VCaP (cell line): ENCODE data around the gene CAPN5.

Experiments
- H3K27ac ChIP-seq: fragments of 450-650 bp; 2 replicates; pipeline ENCODE4 v1.5.1; 2017
- TF ChIP-seq, protein P1 (sequence below): fragments of 450-650 bp; conservative IDR thresholded peaks from 2 replicates; pipeline ENCODE4 v1.5.1; 2017; ENCODE audit warnings: mild to moderate bottlenecking, moderate library complexity

Gene CAPN5

DNA sequence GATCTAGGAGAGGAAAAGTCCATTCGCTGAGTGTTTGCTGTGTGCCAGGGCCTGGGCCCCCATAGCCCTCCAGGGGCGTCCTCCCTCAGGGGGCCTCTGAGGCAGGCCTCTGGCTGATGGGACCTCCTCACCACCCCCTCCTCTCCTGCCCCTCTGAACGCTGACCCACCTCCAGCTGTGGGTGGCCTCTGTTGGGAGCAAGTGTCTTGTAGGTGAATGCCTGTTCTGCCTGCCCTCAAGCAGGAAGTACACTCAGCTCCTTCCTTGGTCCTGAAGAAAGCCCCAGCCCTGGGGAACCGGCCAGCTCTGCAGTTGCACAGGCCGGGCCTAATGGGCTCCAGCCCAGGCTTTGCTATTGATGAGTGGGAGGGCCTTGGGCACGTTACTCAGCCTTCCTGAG is 64.8 kb downstream of the CAPN5 start:
- no peak overlapping the region for H3K27ac ChIP-seq
- TF ChIP-seq, protein P1, sequence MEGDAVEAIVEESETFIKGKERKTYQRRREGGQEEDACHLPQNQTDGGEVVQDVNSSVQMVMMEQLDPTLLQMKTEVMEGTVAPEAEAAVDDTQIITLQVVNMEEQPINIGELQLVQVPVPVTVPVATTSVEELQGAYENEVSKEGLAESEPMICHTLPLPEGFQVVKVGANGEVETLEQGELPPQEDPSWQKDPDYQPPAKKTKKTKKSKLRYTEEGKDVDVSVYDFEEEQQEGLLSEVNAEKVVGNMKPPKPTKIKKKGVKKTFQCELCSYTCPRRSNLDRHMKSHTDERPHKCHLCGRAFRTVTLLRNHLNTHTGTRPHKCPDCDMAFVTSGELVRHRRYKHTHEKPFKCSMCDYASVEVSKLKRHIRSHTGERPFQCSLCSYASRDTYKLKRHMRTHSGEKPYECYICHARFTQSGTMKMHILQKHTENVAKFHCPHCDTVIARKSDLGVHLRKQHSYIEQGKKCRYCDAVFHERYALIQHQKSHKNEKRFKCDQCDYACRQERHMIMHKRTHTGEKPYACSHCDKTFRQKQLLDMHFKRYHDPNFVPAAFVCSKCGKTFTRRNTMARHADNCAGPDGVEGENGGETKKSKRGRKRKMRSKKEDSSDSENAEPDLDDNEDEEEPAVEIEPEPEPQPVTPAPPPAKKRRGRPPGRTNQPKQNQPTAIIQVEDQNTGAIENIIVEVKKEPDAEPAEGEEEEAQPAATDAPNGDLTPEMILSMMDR: no peak

DNA sequence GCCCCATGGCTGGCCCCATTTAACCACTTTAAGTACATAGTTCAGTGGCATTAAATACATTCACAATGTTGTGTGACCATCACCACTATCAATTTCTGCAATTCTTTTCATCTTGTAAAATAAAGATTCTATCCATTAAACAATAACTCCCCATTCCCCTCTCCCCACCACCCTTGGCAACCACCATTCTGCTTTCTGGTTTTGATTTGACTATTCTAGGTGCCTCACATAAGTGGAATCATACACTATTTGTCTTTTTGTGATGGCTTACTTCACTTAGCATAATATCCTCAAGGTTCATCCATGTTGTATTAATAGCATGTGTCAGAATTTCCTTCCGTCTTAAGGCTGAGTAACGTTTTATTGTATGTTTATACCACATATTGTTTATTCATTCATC is 68.3 kb downstream of the CAPN5 start:
- TF ChIP-seq, protein P1: no peak
- H3K27ac ChIP-seq: no peak overlapping the region

DNA sequence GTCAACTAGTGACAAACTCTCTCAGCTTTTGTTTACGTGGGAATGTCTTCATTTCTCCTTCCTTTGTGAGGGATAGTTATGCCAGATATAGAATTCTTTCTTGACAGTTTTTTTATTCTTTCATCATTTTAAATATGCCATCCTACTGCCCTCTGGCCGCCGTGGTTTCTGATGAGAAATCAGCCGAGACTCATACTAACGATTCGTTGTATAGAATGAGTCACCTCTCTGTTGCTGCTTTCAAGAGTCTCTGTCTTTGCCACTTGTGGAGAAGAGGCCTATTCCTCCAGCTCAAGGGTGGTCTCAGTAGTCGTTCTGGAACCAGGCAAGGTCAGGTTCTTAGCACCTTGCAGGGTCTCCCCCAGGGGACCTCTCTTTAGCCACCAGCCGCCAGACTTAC is 69.3 kb downstream of the CAPN5 start:
- TF ChIP-seq, protein P1: no peak
- no peak overlapping the region for H3K27ac ChIP-seq

DNA sequence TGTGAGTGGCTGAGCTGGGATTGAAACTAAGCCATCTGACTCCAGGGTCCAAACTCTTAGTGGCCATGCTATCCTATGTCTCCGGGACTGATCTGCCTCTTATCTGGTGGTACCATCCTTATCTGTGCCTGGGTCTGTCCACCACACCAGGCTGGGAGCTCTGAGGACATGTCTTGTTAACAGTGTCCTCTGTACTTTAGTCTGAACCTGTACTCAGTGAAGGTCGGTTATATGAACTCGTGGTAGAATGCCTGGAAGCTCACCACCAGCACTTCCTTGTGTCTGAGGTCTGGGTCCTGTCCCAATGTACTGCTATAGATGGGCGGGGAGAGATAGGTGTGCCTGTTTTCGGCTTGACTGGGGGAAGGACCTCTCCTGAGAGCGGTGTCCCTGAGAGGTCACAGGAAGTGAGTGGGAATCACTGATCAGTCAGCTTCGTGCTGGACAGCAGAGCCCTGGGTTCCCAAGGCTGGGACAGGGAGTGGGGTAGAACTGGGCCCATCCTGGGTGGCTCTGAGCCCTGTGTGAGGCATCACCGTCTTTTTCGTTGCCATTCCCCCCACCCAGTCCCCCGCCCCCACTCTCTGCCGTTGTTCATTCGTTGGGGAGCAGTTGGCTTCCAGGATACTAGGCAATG is 70.1 kb downstream of the CAPN5 start:
- TF ChIP-seq, protein P1: no peak
- H3K27ac ChIP-seq: no peak overlapping the region

DNA sequence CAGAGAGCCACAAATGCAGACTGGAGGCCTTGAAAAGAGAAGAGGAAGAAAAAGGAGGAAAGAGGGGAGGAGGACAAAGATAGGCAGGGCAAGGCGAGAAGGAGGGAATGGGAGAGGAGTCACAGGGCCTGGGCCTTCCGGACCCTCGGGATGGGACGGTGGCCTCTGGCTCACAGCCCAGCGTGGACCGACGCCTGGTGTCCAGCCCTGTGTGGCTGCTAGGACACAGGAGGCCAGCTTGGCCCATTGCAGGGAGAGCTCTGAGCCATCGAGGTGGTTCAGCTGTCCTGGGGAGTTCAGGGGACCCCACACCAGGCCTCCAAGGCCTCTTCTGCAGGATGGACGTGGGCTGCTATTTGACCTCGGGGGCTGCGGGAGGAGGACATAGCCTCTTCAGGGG is 70.7 kb downstream of the CAPN5 start:
- H3K27ac ChIP-seq: no peak overlapping the region

DNA sequence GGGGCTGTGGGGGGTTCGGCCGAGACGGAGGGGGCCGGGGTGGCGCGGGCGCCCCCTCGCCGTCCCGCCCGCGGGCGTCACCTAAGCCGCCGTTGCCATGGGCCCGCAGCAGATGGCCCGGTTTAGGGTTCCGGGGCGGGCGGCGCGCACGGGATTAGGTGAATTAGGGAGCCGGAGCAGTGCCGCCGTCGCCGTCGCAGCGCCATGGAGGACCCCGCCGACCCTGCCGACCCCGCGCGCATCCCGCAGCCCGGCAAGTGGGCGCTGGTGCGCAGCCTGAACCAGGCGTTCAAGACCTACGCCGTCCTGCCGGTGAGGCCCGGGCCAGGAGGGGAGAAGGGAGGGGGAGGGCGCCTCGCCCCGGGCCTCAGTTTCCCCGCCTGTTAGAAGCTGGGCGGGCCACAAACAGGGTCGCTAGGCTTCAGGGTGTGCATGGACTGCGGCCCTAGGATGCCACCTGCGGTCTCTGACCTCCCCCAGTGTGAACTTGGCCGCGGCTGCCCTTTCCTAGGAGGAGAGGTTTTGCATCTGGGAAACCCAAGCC is 71.4 kb downstream of the CAPN5 start:
- TF ChIP-seq, protein P1: no peak
- no peak overlapping the region for H3K27ac ChIP-seq

More for the DNA sequence above, 70.7 kb downstream of the CAPN5 start:
- TF ChIP-seq, protein P1: no peak

DNA sequence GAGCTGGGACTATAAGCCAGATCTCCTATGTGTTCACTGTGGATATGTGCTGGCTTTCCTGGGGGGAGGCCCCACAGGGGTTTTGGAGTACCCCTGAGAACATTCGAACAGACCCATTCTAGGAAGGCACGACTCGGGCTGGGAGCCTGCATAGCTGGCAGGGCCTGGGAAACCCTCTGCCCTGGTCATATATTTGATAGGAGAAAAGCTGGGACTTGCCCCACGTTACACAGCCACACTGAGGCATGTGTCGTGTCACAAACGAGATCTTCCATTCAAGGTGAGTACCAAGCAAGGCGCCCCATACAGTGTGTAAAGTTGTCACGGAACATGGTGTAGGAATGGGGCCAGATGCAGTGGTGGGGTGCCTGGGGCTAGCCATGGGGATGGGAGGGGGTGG is 72.4 kb downstream of the CAPN5 start:
- H3K27ac ChIP-seq: no peak overlapping the region
- TF ChIP-seq, protein P1: no peak
